Neural cell (in vitro differentiated cells): ENCODE data around the gene S100A1. TPM values are rescaled to one million over a fixed set of nuclear protein-coding genes. Genes with fewer than 3 reads are reported as not detected.

Experiments
- H2AFZ ChIP-seq: fragments of 200-600, 300-800 bp; sonication (generic), shearing (Covaris generic); 2 replicates; pipeline ENCODE4 v1.6.0; 2014; ENCODE audit warnings: low read depth, mild to moderate bottlenecking, antibody characterized with exemption, low read length, moderate library complexity
- H3F3A ChIP-seq: fragments of 200-600 bp; shearing (Covaris generic); 2 replicates; pipeline ENCODE4 v1.6.1; 2016; ENCODE audit warnings: mild to moderate bottlenecking, moderate library complexity, mixed read lengths, antibody characterized with exemption, low read length; ENCODE audit not compliant: insufficient read depth, poor library complexity, severe bottlenecking
- H3K27ac ChIP-seq: fragments of 200-600, 300-800 bp; sonication (generic), shearing (Covaris generic); 2 replicates; pipeline ENCODE4 v1.5.1; 2014; ENCODE audit warnings: mild to moderate bottlenecking, low read length, moderate library complexity
- H3K27me3 ChIP-seq: fragments of 300-800, 200-600 bp; sonication (generic), shearing (Covaris generic); 2 replicates; pipeline ENCODE4 v1.6.0; 2014; ENCODE audit warnings: mild to moderate bottlenecking, low read depth, low read length, moderate library complexity; ENCODE audit not compliant: insufficient read depth
- H3K36me3 ChIP-seq: fragments of 300-800, 200-600 bp; sonication (generic), shearing (Covaris generic); 2 replicates; pipeline ENCODE4 v1.5.1; 2014; ENCODE audit warnings: mild to moderate bottlenecking, antibody characterized with exemption, low read length, moderate library complexity; ENCODE audit not compliant: insufficient read depth
- H3K4me2 ChIP-seq: fragments of 300-800, 200-600 bp; sonication (generic), shearing (Covaris generic); 2 replicates; pipeline ENCODE4 v1.6.0; 2014; ENCODE audit warnings: mild to moderate bottlenecking, low read length
- H3K4me3 ChIP-seq: fragments of 300-800, 200-600 bp; sonication (generic), shearing (Covaris generic); 2 replicates; pipeline ENCODE4 v1.5.1; 2014; ENCODE audit warnings: mild to moderate bottlenecking, low read length, moderate library complexity
- H3K79me2 ChIP-seq: fragments of 200-600 bp; shearing (Covaris generic); replicated peaks from 2 replicates; pipeline ENCODE4 v1.6.0; 2014; ENCODE audit warnings: mild to moderate bottlenecking, low read length, moderate library complexity; ENCODE audit not compliant: insufficient read depth
- H3K9ac ChIP-seq: fragments of 300-800, 200-600 bp; sonication (generic), shearing (Covaris generic); 2 replicates; pipeline ENCODE4 v1.6.1; 2016; ENCODE audit warnings: mild to moderate bottlenecking, low read length, mixed read lengths
- H3K9me2 ChIP-seq: fragments of 200-600 bp; shearing (Covaris generic); 2 replicates; pipeline ENCODE4 v1.6.1; 2016; ENCODE audit warnings: mild to moderate bottlenecking, low read length, mixed read lengths; ENCODE audit not compliant: insufficient read depth
- H3K9me3 ChIP-seq: fragments of 200-600, 300-800 bp; sonication (generic), shearing (Covaris generic); 2 replicates; pipeline ENCODE4 v1.6.1; 2016; ENCODE audit warnings: mild to moderate bottlenecking, mixed run types, low read length, moderate library complexity, mixed read lengths
- H4K20me1 ChIP-seq: fragments of 200-600 bp; shearing (Covaris generic); 2 replicates; pipeline ENCODE4 v1.6.1; 2016; ENCODE audit warnings: mild to moderate bottlenecking, mixed run types; ENCODE audit not compliant: insufficient read depth
- CTCF ChIP-seq: fragments of 450-650 bp; IDR thresholded peaks from 2 replicates; pipeline ENCODE4 v1.5.1; 2014; ENCODE audit warnings: antibody characterized with exemption, mild to moderate bottlenecking, moderate library complexity; ENCODE audit not compliant: poor library complexity, severe bottlenecking
- EP300 ChIP-seq: fragments of 450-650 bp; conservative IDR thresholded peaks from 2 replicates; pipeline ENCODE4 v1.6.1; 2014; ENCODE audit warnings: antibody characterized with exemption, mild to moderate bottlenecking, moderate library complexity; ENCODE audit not compliant: poor library complexity, severe bottlenecking
- EZH2 ChIP-seq: fragments of 200-600, 300-800 bp; shearing (Covaris generic), sonication (generic); IDR thresholded peaks from 2 replicates; pipeline ENCODE4 v1.6.1; 2014; ENCODE audit warnings: antibody characterized with exemption, low read length, borderline replicate concordance, mild to moderate bottlenecking; ENCODE audit not compliant: insufficient read depth, poor library complexity, severe bottlenecking
- MXI1 ChIP-seq: fragments of 450-650 bp; conservative IDR thresholded peaks from 2 replicates; pipeline ENCODE4 v1.6.1; 2014; ENCODE audit warnings: antibody characterized with exemption, mild to moderate bottlenecking; ENCODE audit not compliant: poor library complexity, severe bottlenecking
- POLR2AphosphoS5 ChIP-seq: IDR thresholded peaks from 2 replicates; pipeline ENCODE4 v1.6.1; 2012
- RAD21 ChIP-seq: fragments of 450-650 bp; conservative IDR thresholded peaks from 2 replicates; pipeline ENCODE4 v1.6.1; 2014; ENCODE audit warnings: antibody characterized with exemption, mild to moderate bottlenecking, moderate library complexity
- REST ChIP-seq: IDR thresholded peaks from 2 replicates; pipeline ENCODE4 v1.6.1; 2012; ENCODE audit warnings: borderline replicate concordance
- SMC3 ChIP-seq: fragments of 450-650 bp; conservative IDR thresholded peaks from 2 replicates; pipeline ENCODE4 v1.6.1; 2014; ENCODE audit warnings: antibody characterized with exemption, mild to moderate bottlenecking, moderate library complexity; ENCODE audit not compliant: poor library complexity
- TAF1 ChIP-seq: IDR thresholded peaks from 2 replicates; pipeline ENCODE4 v1.6.1; 2012; ENCODE audit warnings: low read depth
- polyA plus RNA-seq: library from polyadenylated mRNA; depleted of rRNA; stranded (reverse); fragments of >200 nt; gene quantifications from 2 replicates; pipeline ENCODE4 v1.2.3, GENCODE V29; 2014

S100A1 gene
- polyA plus RNA-seq, 1 donor from 2014 or later: not detected

- H4K20me1 ChIP-seq: no peaks in the 10 kb centered on the region
- no peak overlapping the region for H2AFZ ChIP-seq
- H3K9ac ChIP-seq: no peak overlapping the region
- H3K27ac ChIP-seq: no peak overlapping the region
- no peaks in the 10 kb centered on the region for H3K27me3 ChIP-seq
- no peak overlapping the region for H3K4me3 ChIP-seq
- no peaks in the 10 kb centered on the region for H3K9me3 ChIP-seq
- no peak overlapping the region for H3K4me2 ChIP-seq
- no peaks in the 10 kb centered on the region for H3K79me2 ChIP-seq
- no peaks in the 10 kb centered on the region for H3K9me2 ChIP-seq
- H3F3A ChIP-seq: no peaks in the 10 kb centered on the region
- no peaks in the 10 kb centered on the region for H3K36me3 ChIP-seq
- TF ChIP-seq TAF1: no peak
- TF ChIP-seq SMC3: no peak
- no peak for TF ChIP-seq REST
- TF ChIP-seq POLR2AphosphoS5: no peak
- TF ChIP-seq EP300: no peak
- no peak for TF ChIP-seq CTCF
- no peak for TF ChIP-seq MXI1
- TF ChIP-seq EZH2: no peak
- no peak for TF ChIP-seq RAD21
Observed at GRCh38 chr1:153607381-153607780, 20.9 kb upstream of the S100A1 start.

GRCh38 chr1:153608089-153608682 is 20.0 kb upstream of the S100A1 start:
- TF ChIP-seq EZH2 (no peak), RAD21 (no peak), TAF1 (no peak), MXI1 (no peak), POLR2AphosphoS5 (no peak), CTCF (no peak), REST (no peak), SMC3 (no peak), EP300 (no peak)

More at GRCh38 chr1:153608089-153608682, 20.0 kb upstream of the S100A1 start:
- Histone ChIP-seq H3F3A (no peaks in the 10 kb centered on the region), H4K20me1 (no peaks in the 10 kb centered on the region), H3K27me3 (no peaks in the 10 kb centered on the region), H3K9me2 (no peaks in the 10 kb centered on the region), H3K4me3 (no peak overlapping the region), H3K4me2 (no peak overlapping the region), H3K27ac (no peak overlapping the region), H3K79me2 (no peaks in the 10 kb centered on the region), H2AFZ (no peak overlapping the region), H3K9me3 (no peaks in the 10 kb centered on the region), H3K9ac (no peak overlapping the region), H3K36me3 (no peaks in the 10 kb centered on the region)
